AG04450 (cell line): ENCODE data around the gene CCBE1. TPM values are rescaled to one million over a fixed set of nuclear protein-coding genes. Genes with fewer than 3 reads are reported as not detected.

Experiments
- CTCF ChIA-PET: fragments of 300-600, 350-600 bp; formaldehyde crosslinking; extraction: SDS; loops from one replicate; lab custom pipeline; 2022; ENCODE audit warnings: antibody characterized with exemption, inconsistent platforms; lab: Charles Lee
- POLR2A ChIA-PET: fragments of 350-600 bp; formaldehyde crosslinking; extraction: SDS; loops from one replicate; lab custom pipeline; 2021; ENCODE audit warnings: antibody characterized with exemption, inconsistent platforms; lab: Yijun Ruan, JAX
- DNase-seq: peaks from one replicate; pipeline ENCODE4 v3.0.0-alpha.2; 2011; ENCODE audit warnings: low read depth, low spot score
- H3K27ac ChIP-seq: one replicate; pipeline ENCODE4 v1.5.1; 2012; ENCODE audit warnings: low read depth, low read length, control low read depth
- H3K27me3 ChIP-seq: one replicate; pipeline ENCODE4 v1.6.0; 2012; ENCODE audit warnings: low read length; ENCODE audit not compliant: control insufficient read depth, insufficient read depth
- H3K4me3 ChIP-seq: 2 replicates; pipeline ENCODE4 v1.5.1; 2011; ENCODE audit warnings: mild to moderate bottlenecking, low read depth, low read length, control low read depth
- H3K9me3 ChIP-seq: 2 replicates; pipeline ENCODE4 v1.5.1; 2012; ENCODE audit warnings: low read length; ENCODE audit not compliant: control insufficient read depth, insufficient read depth
- polyA plus RNA-seq: library from polyadenylated mRNA; depleted of rRNA; stranded (reverse); fragments of >200 nt; gene quantifications from 2 replicates; pipeline ENCODE4 v1.2.3, GENCODE V29; 2011
- TF ChIP-seq, protein P1 (sequence below): IDR thresholded peaks from 2 replicates; pipeline ENCODE4 v1.5.1; 2011; ENCODE audit warnings: low read depth, low read length, control low read depth, inconsistent platforms

Gene CCBE1
- polyA plus RNA-seq, 1 experiment = 40.4 TPM

DNA sequence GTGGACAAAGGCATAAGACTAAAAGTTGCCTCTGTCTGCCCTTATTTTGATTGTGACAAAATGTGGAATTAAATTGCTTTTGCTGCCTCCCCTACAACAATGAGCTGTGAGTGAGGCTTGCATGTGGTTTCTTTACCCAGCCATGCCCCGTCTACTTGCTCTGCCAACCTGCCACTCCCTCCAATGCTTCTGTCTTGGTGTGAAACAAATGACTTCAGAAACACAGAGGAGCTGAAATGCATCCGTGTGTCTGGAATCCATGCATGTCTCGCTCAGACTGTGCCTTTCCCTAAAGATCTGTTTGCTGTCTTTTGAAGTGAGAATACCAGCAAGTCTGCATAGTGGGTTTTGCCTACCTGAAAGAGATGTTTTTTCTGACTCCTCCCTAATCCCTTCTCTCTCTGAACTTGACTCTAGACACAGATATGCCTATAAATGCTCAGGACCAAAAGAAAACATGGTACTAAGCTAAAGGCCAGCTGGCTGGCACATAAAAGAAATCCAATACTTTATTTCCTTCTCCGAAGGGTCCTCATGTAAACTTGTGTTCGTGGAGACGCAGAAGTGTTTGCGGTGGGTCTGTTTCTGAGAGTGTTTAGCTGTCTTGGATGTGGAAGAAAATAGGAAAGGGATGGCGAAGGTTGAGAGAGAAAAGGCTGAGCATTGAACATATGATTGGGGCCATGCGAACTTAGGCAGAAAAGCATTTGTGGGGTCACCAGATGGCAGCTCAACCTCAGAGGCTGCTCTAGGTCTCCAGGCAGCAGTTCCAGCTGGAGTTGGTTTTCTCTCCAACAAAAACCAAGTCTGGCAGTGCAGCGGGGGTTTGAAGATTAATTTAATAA lies 120.5 kb downstream of the CCBE1 start:
- Histone ChIP-seq H3K27ac (no peak overlapping the region), H3K4me3 (no peak overlapping the region), H3K27me3 (no peaks in the 10 kb centered on the region), H3K9me3 (no peaks in the 10 kb centered on the region)
- CTCF ChIA-PET = interaction anchor here (0.6 kb wide), 1 partner anchor 209 kb away, joined by 3 read pairs; no protein-coding TSS in a partner anchor
- TF ChIP-seq, protein P1, sequence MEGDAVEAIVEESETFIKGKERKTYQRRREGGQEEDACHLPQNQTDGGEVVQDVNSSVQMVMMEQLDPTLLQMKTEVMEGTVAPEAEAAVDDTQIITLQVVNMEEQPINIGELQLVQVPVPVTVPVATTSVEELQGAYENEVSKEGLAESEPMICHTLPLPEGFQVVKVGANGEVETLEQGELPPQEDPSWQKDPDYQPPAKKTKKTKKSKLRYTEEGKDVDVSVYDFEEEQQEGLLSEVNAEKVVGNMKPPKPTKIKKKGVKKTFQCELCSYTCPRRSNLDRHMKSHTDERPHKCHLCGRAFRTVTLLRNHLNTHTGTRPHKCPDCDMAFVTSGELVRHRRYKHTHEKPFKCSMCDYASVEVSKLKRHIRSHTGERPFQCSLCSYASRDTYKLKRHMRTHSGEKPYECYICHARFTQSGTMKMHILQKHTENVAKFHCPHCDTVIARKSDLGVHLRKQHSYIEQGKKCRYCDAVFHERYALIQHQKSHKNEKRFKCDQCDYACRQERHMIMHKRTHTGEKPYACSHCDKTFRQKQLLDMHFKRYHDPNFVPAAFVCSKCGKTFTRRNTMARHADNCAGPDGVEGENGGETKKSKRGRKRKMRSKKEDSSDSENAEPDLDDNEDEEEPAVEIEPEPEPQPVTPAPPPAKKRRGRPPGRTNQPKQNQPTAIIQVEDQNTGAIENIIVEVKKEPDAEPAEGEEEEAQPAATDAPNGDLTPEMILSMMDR = no peak
- DNase-seq = no peak
- POLR2A ChIA-PET = no interaction called here

DNA sequence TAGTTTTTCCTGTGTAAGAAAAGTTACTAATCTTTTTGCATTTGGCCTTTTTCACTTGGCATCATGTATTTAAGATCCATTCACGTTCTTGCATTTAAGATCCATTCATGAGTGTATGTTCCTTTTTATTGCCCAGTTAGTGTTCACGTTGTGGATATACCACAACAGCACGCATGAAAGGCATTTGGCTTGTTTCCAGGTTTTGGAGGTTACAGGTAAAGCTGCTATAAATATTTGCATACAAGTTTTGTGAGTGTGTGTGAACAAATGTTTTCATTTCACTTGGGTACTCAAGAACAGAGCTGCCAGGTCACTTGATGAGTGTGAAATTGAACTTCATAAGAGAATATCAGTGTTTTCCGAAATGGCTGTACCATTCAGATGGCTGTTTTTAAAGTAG lies 121.2 kb downstream of the CCBE1 start:
- ChIA-PET CTCF (interaction anchor here (0.6 to 1.0 kb wide), 2 partner anchors 26 to 208 kb away, joined by 3 read pairs; no protein-coding TSS in a partner anchor), POLR2A (no interaction called here)
- DNase-seq = no peak
- H3K27me3 ChIP-seq = no peaks in the 10 kb centered on the region
- TF ChIP-seq, protein P1 = no peak
- H3K27ac ChIP-seq = no peak overlapping the region
- H3K4me3 ChIP-seq = no peak overlapping the region
- H3K9me3 ChIP-seq = no peaks in the 10 kb centered on the region

DNA sequence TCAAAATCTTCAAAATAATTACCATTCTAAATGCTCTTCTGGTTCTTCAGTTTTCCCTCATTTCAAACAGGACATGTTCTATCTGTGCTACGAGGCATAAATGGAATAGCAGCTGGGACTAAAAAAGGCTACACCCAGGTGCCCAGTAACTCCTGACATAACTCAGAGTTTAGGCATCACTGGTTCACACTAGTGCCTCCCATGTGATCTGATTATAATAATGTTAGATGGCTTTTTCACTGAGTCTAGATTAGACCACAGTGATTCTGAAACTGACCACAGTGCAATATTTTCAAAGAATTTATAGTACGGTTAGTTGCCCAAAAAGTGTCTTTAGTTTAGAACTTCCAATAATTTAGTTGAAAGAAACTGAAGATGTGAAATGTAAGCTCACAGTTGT lies 123.3 kb downstream of the CCBE1 start:
- TF ChIP-seq, protein P1 = no peak
- ChIA-PET POLR2A (no interaction called here), CTCF (interaction anchor here (1.2 kb wide), 2 partner anchors 123 to 250 kb away, joined by 3 to 4 read pairs; partner anchors contain the start of gene CCBE1)
- Histone ChIP-seq H3K9me3 (no peaks in the 10 kb centered on the region), H3K27ac (no peak overlapping the region), H3K27me3 (no peaks in the 10 kb centered on the region), H3K4me3 (no peak overlapping the region)
- no peak for DNase-seq

DNA sequence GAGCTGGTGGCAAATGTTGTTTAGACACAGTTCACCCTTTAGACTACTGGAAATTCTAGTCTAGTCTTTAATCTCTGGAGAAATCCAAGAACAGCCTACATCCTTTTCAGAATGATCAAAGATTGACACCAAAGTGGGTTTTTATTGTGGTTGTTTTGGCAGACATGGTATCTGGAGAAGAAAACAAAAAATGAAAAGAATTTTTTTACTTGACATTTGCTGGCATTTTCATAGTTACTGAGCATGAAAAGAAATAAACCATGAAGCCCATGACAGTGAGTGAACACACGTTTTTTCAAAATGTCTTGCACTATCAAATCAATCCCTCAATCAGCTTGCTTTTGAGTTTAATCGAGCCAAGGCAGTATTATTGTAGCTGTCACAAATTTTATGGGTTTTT lies 125.3 kb downstream of the CCBE1 start:
- TF ChIP-seq, protein P1 = no peak
- Histone ChIP-seq H3K4me3 (no peak overlapping the region), H3K9me3 (no peaks in the 10 kb centered on the region), H3K27ac (no peak overlapping the region), H3K27me3 (no peaks in the 10 kb centered on the region)
- no peak for DNase-seq
- CTCF ChIA-PET = no interaction called here
- POLR2A ChIA-PET = no interaction called here

DNA sequence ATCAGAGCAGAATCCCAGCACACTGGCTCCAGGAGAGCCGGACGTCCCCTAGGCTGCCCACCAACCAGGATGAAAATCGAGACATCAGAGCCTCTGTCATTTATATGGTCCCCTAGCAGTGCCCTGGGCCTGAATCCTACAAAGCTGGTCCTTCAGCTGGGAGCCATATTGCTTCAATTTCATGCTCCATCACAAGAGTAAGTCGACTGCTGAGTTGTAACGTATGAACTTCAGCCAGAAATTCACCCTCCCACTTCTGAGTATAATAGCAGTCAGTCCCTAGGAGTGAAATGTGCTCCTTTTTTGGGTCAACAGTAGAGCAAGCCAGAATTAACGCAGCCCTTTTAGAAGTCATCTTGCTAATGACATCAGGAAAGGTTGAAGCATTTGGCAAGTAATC lies 126.4 kb downstream of the CCBE1 start:
- POLR2A ChIA-PET = no interaction called here
- no peak overlapping the region for H3K27ac ChIP-seq
- TF ChIP-seq, protein P1 = no peak
- no peaks in the 10 kb centered on the region for H3K27me3 ChIP-seq
- DNase-seq = no peak
- H3K4me3 ChIP-seq = no peak overlapping the region
- H3K9me3 ChIP-seq = no peaks in the 10 kb centered on the region
- CTCF ChIA-PET = no interaction called here
